ENCODE measurements around the gene PEX1. TPM values are rescaled to one million over a fixed set of nuclear protein-coding genes. Genes with fewer than 3 reads are reported as not detected.

PEX1 gene
- polyA plus RNA-seq, 1 donor from 2014 or later: 108 TPM

DNA sequence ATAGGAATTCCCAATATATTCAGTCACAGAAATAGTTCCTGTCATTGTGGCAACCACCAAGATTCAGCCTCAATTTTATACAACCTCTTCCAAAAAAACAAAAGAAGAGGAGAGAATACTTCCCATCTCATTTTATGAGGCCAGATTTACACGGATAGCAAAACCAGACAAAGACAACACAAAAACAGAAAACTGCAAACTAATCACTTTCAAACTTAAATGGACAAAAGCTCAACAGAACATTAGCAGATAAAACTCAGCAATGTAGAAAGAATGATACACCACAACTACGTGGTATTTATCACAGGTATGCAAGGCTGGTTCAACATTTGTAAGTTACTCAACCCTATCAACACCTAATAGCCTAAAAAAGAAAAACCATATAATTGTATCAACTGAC is 22.0 kb downstream of the PEX1 start:
- H3K27me3 ChIP-seq (ENCODE audit: insufficient read depth, low read depth, low read length): no peaks in the 10 kb centered on the region
- H3K9ac ChIP-seq (ENCODE audit: low read length): no peak overlapping the region
- H3K9me3 ChIP-seq (ENCODE audit: low read length): no peaks in the 10 kb centered on the region
- no peak overlapping the region for H3K4me3 ChIP-seq (ENCODE audit: low read length)
- H3K36me3 ChIP-seq (ENCODE audit: insufficient read depth, low read length): no peaks in the 10 kb centered on the region
- H3K79me2 ChIP-seq (replicated peaks; ENCODE audit: insufficient read depth, low read length): no peaks in the 10 kb centered on the region
- no peaks in the 10 kb centered on the region for H3K9me2 ChIP-seq (ENCODE audit: insufficient read depth, low read length)
- no peaks in the 10 kb centered on the region for H3F3A ChIP-seq (ENCODE audit: insufficient read depth, low read length, poor library complexity, severe bottlenecking)
- no peak overlapping the region for H3K27ac ChIP-seq (ENCODE audit: low read length)
- no peak overlapping the region for H3K4me2 ChIP-seq (ENCODE audit: low read length)
- no peak overlapping the region for H2AFZ ChIP-seq (ENCODE audit: low read depth, low read length)
- TF ChIP-seq TAF1 (IDR thresholded peaks at IDR 0.05; ENCODE audit: low read depth) (no peak), EZH2 (IDR thresholded peaks at IDR 0.05; ENCODE audit: borderline replicate concordance, insufficient read depth, low read length, poor library complexity, severe bottlenecking) (no peak), RAD21 (conservative IDR thresholded peaks at IDR 0.05) (no peak), CTCF (IDR thresholded peaks at IDR 0.05; ENCODE audit: poor library complexity, severe bottlenecking) (no peak), MXI1 (conservative IDR thresholded peaks at IDR 0.05; ENCODE audit: poor library complexity, severe bottlenecking) (no peak), SMC3 (conservative IDR thresholded peaks at IDR 0.05; ENCODE audit: poor library complexity) (no peak), POLR2AphosphoS5 (IDR thresholded peaks at IDR 0.05) (no peak), EP300 (conservative IDR thresholded peaks at IDR 0.05; ENCODE audit: poor library complexity, severe bottlenecking) (no peak)
- TF ChIP-seq, protein P1, sequence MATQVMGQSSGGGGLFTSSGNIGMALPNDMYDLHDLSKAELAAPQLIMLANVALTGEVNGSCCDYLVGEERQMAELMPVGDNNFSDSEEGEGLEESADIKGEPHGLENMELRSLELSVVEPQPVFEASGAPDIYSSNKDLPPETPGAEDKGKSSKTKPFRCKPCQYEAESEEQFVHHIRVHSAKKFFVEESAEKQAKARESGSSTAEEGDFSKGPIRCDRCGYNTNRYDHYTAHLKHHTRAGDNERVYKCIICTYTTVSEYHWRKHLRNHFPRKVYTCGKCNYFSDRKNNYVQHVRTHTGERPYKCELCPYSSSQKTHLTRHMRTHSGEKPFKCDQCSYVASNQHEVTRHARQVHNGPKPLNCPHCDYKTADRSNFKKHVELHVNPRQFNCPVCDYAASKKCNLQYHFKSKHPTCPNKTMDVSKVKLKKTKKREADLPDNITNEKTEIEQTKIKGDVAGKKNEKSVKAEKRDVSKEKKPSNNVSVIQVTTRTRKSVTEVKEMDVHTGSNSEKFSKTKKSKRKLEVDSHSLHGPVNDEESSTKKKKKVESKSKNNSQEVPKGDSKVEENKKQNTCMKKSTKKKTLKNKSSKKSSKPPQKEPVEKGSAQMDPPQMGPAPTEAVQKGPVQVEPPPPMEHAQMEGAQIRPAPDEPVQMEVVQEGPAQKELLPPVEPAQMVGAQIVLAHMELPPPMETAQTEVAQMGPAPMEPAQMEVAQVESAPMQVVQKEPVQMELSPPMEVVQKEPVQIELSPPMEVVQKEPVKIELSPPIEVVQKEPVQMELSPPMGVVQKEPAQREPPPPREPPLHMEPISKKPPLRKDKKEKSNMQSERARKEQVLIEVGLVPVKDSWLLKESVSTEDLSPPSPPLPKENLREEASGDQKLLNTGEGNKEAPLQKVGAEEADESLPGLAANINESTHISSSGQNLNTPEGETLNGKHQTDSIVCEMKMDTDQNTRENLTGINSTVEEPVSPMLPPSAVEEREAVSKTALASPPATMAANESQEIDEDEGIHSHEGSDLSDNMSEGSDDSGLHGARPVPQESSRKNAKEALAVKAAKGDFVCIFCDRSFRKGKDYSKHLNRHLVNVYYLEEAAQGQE (IDR thresholded peaks at IDR 0.05; ENCODE audit: borderline replicate concordance): no peak
- no peaks in the 10 kb centered on the region for H4K20me1 ChIP-seq (ENCODE audit: insufficient read depth)

- Histone ChIP-seq H3K27ac (ENCODE audit: low read length) (no peak overlapping the region), H3F3A (ENCODE audit: insufficient read depth, low read length, poor library complexity, severe bottlenecking) (no peaks in the 10 kb centered on the region), H3K27me3 (ENCODE audit: insufficient read depth, low read depth, low read length) (no peaks in the 10 kb centered on the region), H3K9ac (ENCODE audit: low read length) (no peak overlapping the region), H3K9me2 (ENCODE audit: insufficient read depth, low read length) (no peaks in the 10 kb centered on the region), H3K36me3 (ENCODE audit: insufficient read depth, low read length) (peaks cover 5% of the 10 kb centered on the region), H4K20me1 (ENCODE audit: insufficient read depth) (no peaks in the 10 kb centered on the region), H3K9me3 (ENCODE audit: low read length) (no peaks in the 10 kb centered on the region), H3K4me3 (ENCODE audit: low read length) (no peak overlapping the region), H3K4me2 (ENCODE audit: low read length) (no peak overlapping the region), H3K79me2 (replicated peaks; ENCODE audit: insufficient read depth, low read length) (no peaks in the 10 kb centered on the region), H2AFZ (ENCODE audit: low read depth, low read length) (no peak overlapping the region)
- no peak for TF ChIP-seq EP300 (conservative IDR thresholded peaks at IDR 0.05; ENCODE audit: poor library complexity, severe bottlenecking)
- no peak for TF ChIP-seq MXI1 (conservative IDR thresholded peaks at IDR 0.05; ENCODE audit: poor library complexity, severe bottlenecking)
- no peak for TF ChIP-seq POLR2AphosphoS5 (IDR thresholded peaks at IDR 0.05)
- no peak for TF ChIP-seq TAF1 (IDR thresholded peaks at IDR 0.05; ENCODE audit: low read depth)
- TF ChIP-seq CTCF (IDR thresholded peaks at IDR 0.05; ENCODE audit: poor library complexity, severe bottlenecking): no peak
- TF ChIP-seq EZH2 (IDR thresholded peaks at IDR 0.05; ENCODE audit: borderline replicate concordance, insufficient read depth, low read length, poor library complexity, severe bottlenecking): no peak
- TF ChIP-seq RAD21 (conservative IDR thresholded peaks at IDR 0.05): no peak
- TF ChIP-seq SMC3 (conservative IDR thresholded peaks at IDR 0.05; ENCODE audit: poor library complexity): no peak
- TF ChIP-seq, protein P1 (IDR thresholded peaks at IDR 0.05; ENCODE audit: borderline replicate concordance): no peak
These were observed 23.8 kb downstream of the PEX1 start for GRCh38 chr7:92504563-92504962.
